Common myeloid progenitor, CD34-positive (primary cell): ENCODE data around the gene RNU1-4.
A peak's percentile ranks its signal among the peaks of the same experiment; 100 is the strongest.
"Not testable (repeated sequence)": the region's sequence is repeated elsewhere in the genome, so short reads cannot be mapped to it uniquely, and the experiment has no call there.

Source experiments
- CTCF ChIA-PET: fragments of 350-600 bp; sonication (Branson Sonifier 250); formaldehyde crosslinking; loops from one replicate; lab custom pipeline; 2021; ENCODE audit warnings: antibody characterized with exemption; lab: Charles Lee
- POLR2A ChIA-PET: fragments of 350-600 bp; sonication (Branson Sonifier 250); formaldehyde crosslinking; loops from one replicate; lab custom pipeline; 2021; ENCODE audit warnings: antibody characterized with exemption; lab: Charles Lee
- DNase-seq, 3 donors: peaks; one replicate each; pipeline versions ENCODE4 v3.0.0 to v3.0.0-alpha.2; 2013
- H3K27ac ChIP-seq, 2 experiments: 1 replicate in 1 of 2; 2 replicates in 1 of 2; pipeline ENCODE4 v1.7.0; 2013; ENCODE audit warnings: inconsistent platforms in 2 of 2, low read length in 2 of 2, mild to moderate bottlenecking in 2 of 2, low read depth in 1 of 2, moderate library complexity in 1 of 2; ENCODE audit not compliant: severe bottlenecking in 2 of 2, insufficient read depth in 1 of 2, poor library complexity in 1 of 2
- H3K27me3 ChIP-seq, 5 experiments: replicated peaks in 2 of 5; 1 replicate in 3 of 5; 2 replicates in 2 of 5; pipeline versions ENCODE4 v1.6.1 to v1.7.0; 2013; ENCODE audit warnings: low read length in 4 of 5, mild to moderate bottlenecking in 2 of 5, moderate library complexity in 2 of 5, inconsistent platforms in 1 of 5; ENCODE audit not compliant: insufficient read depth in 5 of 5, control insufficient read depth in 4 of 5
- H3K36me3 ChIP-seq, 4 experiments: 1 replicate in 2 of 4; 2 replicates in 2 of 4; pipeline versions ENCODE4 v1.6.1 to v1.7.0; 2013; ENCODE audit warnings: low read length in 3 of 4, control low read depth in 1 of 4, mild to moderate bottlenecking in 1 of 4; ENCODE audit not compliant: control insufficient read depth in 4 of 4, insufficient read depth in 4 of 4
- H3K4me1 ChIP-seq, 4 experiments: 1 replicate in 3 of 4; 2 replicates in 1 of 4; pipeline versions ENCODE4 v1.6.1 to v1.7.1; 2013; ENCODE audit warnings: low read length in 3 of 4, mild to moderate bottlenecking in 3 of 4, control low read depth in 1 of 4, inconsistent platforms in 1 of 4, moderate library complexity in 1 of 4; ENCODE audit not compliant: control insufficient read depth in 4 of 4, insufficient read depth in 4 of 4; ENCODE audit errors: control extremely low read depth in 1 of 4
- H3K4me3 ChIP-seq, 7 experiments: 1 replicate in 4 of 7; 2 replicates in 3 of 7; pipeline versions ENCODE4 v1.5.1 to v1.7.0; 2013; ENCODE audit warnings: mild to moderate bottlenecking in 7 of 7, low read length in 6 of 7, moderate library complexity in 6 of 7, inconsistent platforms in 2 of 7, low read depth in 2 of 7, control low read depth in 1 of 7; ENCODE audit not compliant: insufficient read depth in 4 of 7, control insufficient read depth in 1 of 7; ENCODE audit errors: extremely low read depth in 1 of 7
- H3K9me3 ChIP-seq, 5 experiments: 1 replicate in 4 of 5; 2 replicates in 1 of 5; pipeline versions ENCODE4 v1.6.1 to v1.7.1; 2013; ENCODE audit warnings: low read length in 4 of 5, mild to moderate bottlenecking in 2 of 5, inconsistent platforms in 1 of 5, low read depth in 1 of 5, moderate library complexity in 1 of 5; ENCODE audit not compliant: control insufficient read depth in 4 of 5, insufficient read depth in 2 of 5; ENCODE audit errors: control extremely low read depth in 1 of 5
- WGBS: methylation state at CpG from one replicate; pipeline ENCODE4 v1.1.5; 2013; ENCODE audit not compliant: insufficient coverage; 5-methylcytosine and 5-hydroxymethylcytosine counted together

Gene RNU1-4

GRCh38 chr1:16728243-16728949 lies 11.9 kb upstream of the RNU1-4 start:
- H3K4me1 ChIP-seq, H3K36me3 ChIP-seq, H3K4me3 ChIP-seq, H3K27ac ChIP-seq, H3K9me3 ChIP-seq, POLR2A ChIA-PET: not testable (repeated sequence)
- peaks cover 0 to 19% (median 8%) of the 10 kb centered on the region in 5 experiments for H3K27me3 ChIP-seq
- WGBS: 93% methylated on average over 13 of the region's 24 CpGs
- CTCF ChIA-PET: interaction anchor here (1.6 kb wide), 1 partner anchor 12 kb away, joined by 8 read pairs; no protein-coding TSS in a partner anchor
- peak in 2 of 3 donors; percentile 64 to 75 for DNase-seq

- DNase-seq, CTCF ChIA-PET: not testable (repeated sequence)
Observed at GRCh38 chr1:16732254-16732896, 7.9 kb upstream of the RNU1-4 start.

GRCh38 chr1:16741230-16741629 lies 914 bp downstream of the RNU1-4 start:
- H3K4me1 ChIP-seq, CTCF ChIA-PET, H3K27me3 ChIP-seq: not testable (repeated sequence)

More at GRCh38 chr1:16732254-16732896, 7.9 kb upstream of the RNU1-4 start:
- H3K27me3 ChIP-seq, H3K27ac ChIP-seq, H3K4me1 ChIP-seq, H3K36me3 ChIP-seq, H3K9me3 ChIP-seq, POLR2A ChIA-PET, H3K4me3 ChIP-seq: not testable (repeated sequence)
- WGBS: no CpG with 5 or more reads among the region's 5 CpGs

GRCh38 chr1:16747660-16748059 lies 7.3 kb downstream of the RNU1-4 start:
- H3K27me3 ChIP-seq, POLR2A ChIA-PET, H3K9me3 ChIP-seq, DNase-seq, H3K27ac ChIP-seq, H3K4me1 ChIP-seq, H3K4me3 ChIP-seq, CTCF ChIA-PET, H3K36me3 ChIP-seq: not testable (repeated sequence)
- WGBS: no CpG with 5 or more reads among the region's 5 CpGs

More at GRCh38 chr1:16741230-16741629, 914 bp downstream of the RNU1-4 start:
- H3K27ac ChIP-seq, H3K9me3 ChIP-seq, H3K4me3 ChIP-seq, H3K36me3 ChIP-seq, DNase-seq, POLR2A ChIA-PET: not testable (repeated sequence)
- no CpG with 5 or more reads among the region's 11 CpGs for WGBS

GRCh38 chr1:16748710-16749109 lies 8.4 kb downstream of the RNU1-4 start:
- DNase-seq, H3K4me1 ChIP-seq, H3K36me3 ChIP-seq, POLR2A ChIA-PET, H3K27ac ChIP-seq, CTCF ChIA-PET, H3K9me3 ChIP-seq, H3K4me3 ChIP-seq, H3K27me3 ChIP-seq: not testable (repeated sequence)
- WGBS: no CpG with 5 or more reads among the region's 26 CpGs

- H3K9me3 ChIP-seq, H3K27me3 ChIP-seq, H3K4me3 ChIP-seq, DNase-seq, H3K27ac ChIP-seq, CTCF ChIA-PET, POLR2A ChIA-PET, H3K4me1 ChIP-seq, H3K36me3 ChIP-seq: not testable (repeated sequence)
- WGBS: no CpG with 5 or more reads among the region's 19 CpGs
Observed at GRCh38 chr1:16749910-16750888, 9.9 kb downstream of the RNU1-4 start.
